DND-41 (cell line): ENCODE results near the gene NCOA3.
A peak's percentile ranks its signal among the peaks of the same experiment; 100 is the strongest.

Source experiments
- ATAC-seq: fragments of 200-7000 bp; cut with Tn5 transposase; 3 replicates; pipeline ENCODE4 v1.9.1; 2021; ENCODE audit warnings: low read depth; ENCODE audit not compliant: insufficient read depth
- DNase-seq: peaks from one replicate; pipeline ENCODE4 v3.0.0-alpha.2; 2020
- H2AFZ ChIP-seq: 2 replicates; pipeline ENCODE4 v1.6.0; 2012; ENCODE audit warnings: low read depth, low read length
- H3K27ac ChIP-seq: 2 replicates; pipeline ENCODE4 v1.5.1; 2012; ENCODE audit warnings: low read length, inconsistent platforms
- H3K27me3 ChIP-seq: fragments of 200-600 bp; sonication (generic); 2 replicates; pipeline ENCODE4 v1.6.0; 2012; ENCODE audit warnings: low read length, mild to moderate bottlenecking, inconsistent platforms; ENCODE audit not compliant: insufficient read depth, poor library complexity
- H3K36me3 ChIP-seq: 2 replicates; pipeline ENCODE4 v1.5.1; 2012; ENCODE audit warnings: low read length, inconsistent platforms; ENCODE audit not compliant: insufficient read depth
- H3K4me1 ChIP-seq: 2 replicates; pipeline ENCODE4 v1.5.1; 2012; ENCODE audit warnings: mild to moderate bottlenecking, low read length; ENCODE audit not compliant: insufficient read depth
- H3K4me2 ChIP-seq: 2 replicates; pipeline ENCODE4 v1.6.0; 2012; ENCODE audit warnings: mild to moderate bottlenecking, moderate library complexity, low read length, inconsistent platforms; ENCODE audit not compliant: insufficient read depth
- H3K4me3 ChIP-seq, 2 experiments: fragments of 200-600 bp in 1 of 2; shearing (Covaris generic) in 1 of 2; 2 replicates each; pipeline ENCODE4 v1.5.1; 2012 to 2016; ENCODE audit warnings: inconsistent platforms in 2 of 2, low read length in 2 of 2, mild to moderate bottlenecking in 2 of 2, low read depth in 1 of 2, moderate library complexity in 1 of 2
- H3K79me2 ChIP-seq: 2 replicates; pipeline ENCODE4 v1.6.0; 2012; ENCODE audit warnings: low read length, inconsistent platforms; ENCODE audit not compliant: insufficient read depth
- H3K9ac ChIP-seq: 2 replicates; pipeline ENCODE4 v1.6.0; 2012; ENCODE audit warnings: low read depth, mild to moderate bottlenecking, inconsistent platforms, low read length, moderate library complexity
- H3K9me3 ChIP-seq: 2 replicates; pipeline ENCODE4 v1.5.1; 2012; ENCODE audit warnings: low read length, moderate library complexity, mild to moderate bottlenecking, inconsistent platforms; ENCODE audit not compliant: insufficient read depth, severe bottlenecking
- H4K20me1 ChIP-seq: 2 replicates; pipeline ENCODE4 v1.6.0; 2012; ENCODE audit warnings: low read length; ENCODE audit not compliant: insufficient read depth
- EZH2 ChIP-seq: IDR thresholded peaks from 3 replicates; pipeline ENCODE4 v1.6.1; 2012; ENCODE audit warnings: borderline replicate concordance, low read depth, mild to moderate bottlenecking, moderate library complexity, low read length, inconsistent platforms; ENCODE audit not compliant: severe bottlenecking
- TF ChIP-seq, protein P1 (sequence below): IDR thresholded peaks from 2 replicates; pipeline ENCODE4 v1.5.1; 2012; ENCODE audit warnings: borderline replicate concordance, low read length, moderate library complexity, mild to moderate bottlenecking; ENCODE audit not compliant: poor library complexity, severe bottlenecking; ENCODE audit errors: extremely low read depth

NCOA3 gene

GRCh38 chr20:47663354-47664067 is 161.8 kb downstream of the NCOA3 start:
- H3K4me1 ChIP-seq = no peaks in the 10 kb centered on the region
- no peaks in the 10 kb centered on the region for H3K36me3 ChIP-seq
- no peak overlapping the region for H3K4me2 ChIP-seq
- H3K79me2 ChIP-seq = no peaks in the 10 kb centered on the region
- peak; percentile 83 for DNase-seq
- no peaks in the 10 kb centered on the region for H3K9me3 ChIP-seq
- H2AFZ ChIP-seq = peak overlapping the region; percentile 32; the same call in 1 of the 2 replicates
- H3K4me3 ChIP-seq = no peak overlapping the region
- no peak overlapping the region for H3K27ac ChIP-seq
- no peak overlapping the region for H3K9ac ChIP-seq
- 0 out of 2 replicates have a peak, but pooled peaks cover 4% of the 10 kb centered on the region for H4K20me1 ChIP-seq
- no peaks in the 10 kb centered on the region for H3K27me3 ChIP-seq
- TF ChIP-seq, protein P1, sequence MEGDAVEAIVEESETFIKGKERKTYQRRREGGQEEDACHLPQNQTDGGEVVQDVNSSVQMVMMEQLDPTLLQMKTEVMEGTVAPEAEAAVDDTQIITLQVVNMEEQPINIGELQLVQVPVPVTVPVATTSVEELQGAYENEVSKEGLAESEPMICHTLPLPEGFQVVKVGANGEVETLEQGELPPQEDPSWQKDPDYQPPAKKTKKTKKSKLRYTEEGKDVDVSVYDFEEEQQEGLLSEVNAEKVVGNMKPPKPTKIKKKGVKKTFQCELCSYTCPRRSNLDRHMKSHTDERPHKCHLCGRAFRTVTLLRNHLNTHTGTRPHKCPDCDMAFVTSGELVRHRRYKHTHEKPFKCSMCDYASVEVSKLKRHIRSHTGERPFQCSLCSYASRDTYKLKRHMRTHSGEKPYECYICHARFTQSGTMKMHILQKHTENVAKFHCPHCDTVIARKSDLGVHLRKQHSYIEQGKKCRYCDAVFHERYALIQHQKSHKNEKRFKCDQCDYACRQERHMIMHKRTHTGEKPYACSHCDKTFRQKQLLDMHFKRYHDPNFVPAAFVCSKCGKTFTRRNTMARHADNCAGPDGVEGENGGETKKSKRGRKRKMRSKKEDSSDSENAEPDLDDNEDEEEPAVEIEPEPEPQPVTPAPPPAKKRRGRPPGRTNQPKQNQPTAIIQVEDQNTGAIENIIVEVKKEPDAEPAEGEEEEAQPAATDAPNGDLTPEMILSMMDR = peak; percentile 100
- TF ChIP-seq EZH2 = no peak
- peak; percentile 89 for ATAC-seq

DNA sequence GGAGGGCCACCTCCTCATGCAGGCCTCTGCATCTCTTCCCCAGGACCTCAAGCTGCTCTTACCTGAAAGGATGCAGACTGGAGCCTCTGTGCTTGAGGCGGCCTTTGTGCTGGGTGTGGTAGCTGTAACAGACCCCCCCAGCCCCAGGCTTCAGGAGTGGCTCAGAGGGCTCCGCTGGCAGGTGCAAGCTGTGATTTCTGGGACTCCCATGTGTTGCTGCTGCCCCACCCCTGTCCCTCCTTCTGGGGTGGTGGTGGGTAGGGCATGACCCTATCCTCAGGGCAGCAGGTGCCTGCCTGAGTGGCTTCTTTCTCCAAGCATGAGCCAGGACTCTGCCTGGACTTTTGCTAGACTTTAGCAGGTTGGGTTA is 162.4 kb downstream of the NCOA3 start:
- H4K20me1 ChIP-seq = 0 out of 2 replicates have a peak, but pooled peaks cover 4% of the 10 kb centered on the region
- H3K27me3 ChIP-seq = no peaks in the 10 kb centered on the region
- H3K9ac ChIP-seq = no peak overlapping the region
- no peak overlapping the region for H3K4me2 ChIP-seq
- no peak overlapping the region for H3K27ac ChIP-seq
- H3K4me1 ChIP-seq = no peaks in the 10 kb centered on the region
- peak; percentile 46 for ATAC-seq
- no peak for DNase-seq
- no peaks in the 10 kb centered on the region for H3K36me3 ChIP-seq
- TF ChIP-seq, protein P1 = no peak
- TF ChIP-seq EZH2 = no peak
- H2AFZ ChIP-seq = peak overlapping the region; percentile 32; the same call in 1 of the 2 replicates
- H3K9me3 ChIP-seq = no peaks in the 10 kb centered on the region
- no peaks in the 10 kb centered on the region for H3K79me2 ChIP-seq
- H3K4me3 ChIP-seq = no peak overlapping the region

- no peaks in the 10 kb centered on the region for H3K36me3 ChIP-seq
Observed at GRCh38 chr20:47664744-47665143, 163.1 kb downstream of the NCOA3 start.

More at GRCh38 chr20:47664744-47665143, 163.1 kb downstream of the NCOA3 start:
- DNase-seq (no peak), ATAC-seq (no peak)
- Histone ChIP-seq H3K9ac (no peak overlapping the region), H3K27ac (no peak overlapping the region), H3K27me3 (no peaks in the 10 kb centered on the region), H3K4me3 (no peak overlapping the region), H3K4me1 (no peaks in the 10 kb centered on the region), H3K4me2 (no peak overlapping the region), H3K79me2 (no peaks in the 10 kb centered on the region), H2AFZ (no peak overlapping the region), H4K20me1 (0 out of 2 replicates have a peak, but pooled peaks cover 4% of the 10 kb centered on the region), H3K9me3 (no peaks in the 10 kb centered on the region)
- no peak for TF ChIP-seq EZH2
- TF ChIP-seq, protein P1 = no peak
